Putamen (tissue), 1 donor: ENCODE data around the gene ANO2.

ENCODE experiments used
- DNase-seq: peaks from one replicate; pipeline ENCODE4 v3.0.0-alpha.2; 2016; ENCODE audit warnings: low spot score

Gene ANO2

DNA sequence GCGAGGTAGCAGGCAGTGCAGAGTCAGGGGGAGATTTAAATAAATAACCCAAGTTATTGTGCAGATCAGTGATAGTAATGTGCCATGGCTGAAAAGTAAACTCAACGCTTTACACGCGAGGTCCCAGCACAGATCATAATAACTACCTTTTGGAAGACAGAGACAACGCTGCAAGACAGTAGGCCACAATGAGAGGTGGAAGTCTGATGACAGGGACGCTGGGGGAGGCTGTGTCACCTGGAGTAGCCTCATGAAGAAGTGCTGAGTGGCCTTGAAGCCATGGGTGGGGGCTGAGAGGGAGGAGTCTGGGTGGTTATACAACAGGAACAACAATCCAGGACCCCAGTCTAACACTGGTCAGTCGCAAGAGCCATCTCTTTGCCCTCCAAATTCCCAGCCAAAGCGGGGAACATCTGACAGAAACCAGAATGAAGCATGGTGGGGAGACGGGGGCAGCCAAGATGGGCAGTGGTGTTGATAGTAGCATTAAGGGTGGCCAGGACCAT lies 28.2 kb downstream of the ANO2 start:
- DNase-seq = no peak

DNA sequence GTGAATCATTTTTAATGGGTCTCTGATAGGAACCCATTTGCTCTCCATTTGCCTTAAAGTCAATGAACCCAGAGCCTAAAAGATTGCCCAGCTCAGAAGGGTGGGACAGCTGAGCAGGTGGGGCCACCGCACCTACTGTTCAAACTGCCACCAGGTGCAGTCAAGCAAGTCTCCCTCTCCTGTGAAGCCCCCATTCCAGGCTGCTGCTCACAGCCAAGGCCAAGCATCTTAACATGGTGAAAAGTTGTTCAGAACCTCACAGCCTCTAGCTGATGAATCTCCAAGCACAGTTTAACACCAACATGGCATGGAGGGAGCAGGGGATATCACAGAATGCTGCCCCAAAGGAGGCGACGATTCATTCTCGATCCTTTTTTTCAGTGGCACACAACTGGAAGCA lies 29.5 kb downstream of the ANO2 start:
- DNase-seq = no peak

DNA sequence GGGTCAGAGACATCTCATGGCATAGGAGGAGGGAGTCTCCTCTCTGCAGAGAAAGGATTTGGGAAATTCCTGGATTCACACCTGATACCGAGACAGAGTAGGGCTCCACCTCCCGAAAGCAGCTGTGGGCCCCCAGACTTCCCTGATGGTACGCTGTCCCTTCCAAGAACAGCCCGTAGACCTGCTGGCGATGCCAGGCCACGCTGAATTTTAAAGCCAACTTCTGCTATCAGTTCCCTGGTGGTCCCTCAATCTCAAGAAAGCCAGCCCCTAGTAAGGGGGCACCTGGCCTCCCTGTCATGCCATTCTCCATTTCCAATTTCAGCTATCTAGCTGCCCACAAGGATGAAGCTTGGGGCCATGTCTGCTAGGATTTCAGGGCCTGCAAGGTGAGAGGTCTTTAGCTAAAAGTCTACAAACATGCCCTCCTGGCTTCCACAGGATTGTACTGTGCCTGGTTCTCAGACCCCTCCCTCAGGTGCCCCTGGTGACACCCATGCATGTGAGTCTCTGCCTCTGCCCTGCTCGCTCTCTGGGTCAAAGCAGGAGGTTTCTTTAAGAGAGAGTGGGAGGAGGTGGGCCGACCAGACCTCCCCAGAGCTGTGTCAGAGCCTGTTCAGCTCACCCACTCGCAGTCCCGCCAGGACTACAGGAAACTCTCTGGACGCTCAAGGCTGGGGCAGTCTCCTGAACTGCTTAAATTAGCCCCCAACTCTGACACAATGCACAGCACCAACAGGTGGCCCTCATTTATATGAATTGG lies 30.5 kb downstream of the ANO2 start:
- DNase-seq = no peak

GRCh38 chr12:5913387-5913786 lies 31.7 kb downstream of the ANO2 start:
- DNase-seq = no peak

GRCh38 chr12:5912437-5913334 lies 32.4 kb downstream of the ANO2 start:
- no peak for DNase-seq

DNA sequence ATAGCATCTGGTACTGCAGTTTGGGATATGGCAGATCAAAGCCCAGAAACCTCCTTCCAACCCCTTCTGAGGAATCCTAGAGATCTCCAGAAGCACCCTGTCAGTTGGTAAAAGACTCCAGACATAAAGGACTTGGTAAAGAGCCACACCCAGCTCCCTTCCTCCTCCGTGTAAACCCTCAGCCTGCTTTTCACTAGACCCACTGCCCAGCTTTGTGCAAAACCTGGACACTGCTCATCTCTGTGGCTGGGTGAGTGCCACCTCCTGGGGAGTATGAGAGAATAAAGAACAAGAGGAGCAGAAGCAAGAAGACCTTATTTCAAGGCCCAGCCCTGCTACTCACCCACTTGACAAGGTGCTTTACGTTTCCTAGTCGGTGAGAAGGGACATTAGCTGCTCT lies 33.0 kb downstream of the ANO2 start:
- no peak for DNase-seq

GRCh38 chr12:5910790-5911548 lies 34.1 kb downstream of the ANO2 start:
- DNase-seq = no peak

GRCh38 chr12:5909560-5909959 lies 35.5 kb downstream of the ANO2 start:
- DNase-seq = no peak

- no peak for DNase-seq
Observed at GRCh38 chr12:5908251-5908650, 36.8 kb downstream of the ANO2 start.

DNA sequence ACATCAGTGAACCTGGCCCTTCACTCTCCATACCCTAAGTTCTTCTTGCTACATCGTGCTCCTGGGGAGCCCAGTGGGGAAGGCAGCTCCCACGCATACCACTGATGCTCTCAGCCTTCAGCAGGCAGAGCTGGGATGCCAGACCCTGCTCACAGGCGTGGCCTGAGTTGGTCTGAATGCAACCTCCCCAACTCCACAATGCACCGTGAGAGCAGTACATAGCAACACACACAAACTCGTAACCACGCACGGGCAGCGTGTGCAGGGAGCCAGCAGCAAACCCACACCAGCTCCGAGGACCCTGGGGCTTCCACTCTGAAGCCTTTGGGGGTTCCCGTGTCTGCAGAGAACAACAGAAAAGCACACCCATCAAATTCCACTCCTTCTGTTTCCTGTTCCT lies 37.3 kb downstream of the ANO2 start:
- DNase-seq = no peak

- DNase-seq = no peak
Observed at GRCh38 chr12:5905757-5906156, 39.3 kb downstream of the ANO2 start.

GRCh38 chr12:5904969-5905368 lies 40.1 kb downstream of the ANO2 start:
- no peak for DNase-seq

DNA sequence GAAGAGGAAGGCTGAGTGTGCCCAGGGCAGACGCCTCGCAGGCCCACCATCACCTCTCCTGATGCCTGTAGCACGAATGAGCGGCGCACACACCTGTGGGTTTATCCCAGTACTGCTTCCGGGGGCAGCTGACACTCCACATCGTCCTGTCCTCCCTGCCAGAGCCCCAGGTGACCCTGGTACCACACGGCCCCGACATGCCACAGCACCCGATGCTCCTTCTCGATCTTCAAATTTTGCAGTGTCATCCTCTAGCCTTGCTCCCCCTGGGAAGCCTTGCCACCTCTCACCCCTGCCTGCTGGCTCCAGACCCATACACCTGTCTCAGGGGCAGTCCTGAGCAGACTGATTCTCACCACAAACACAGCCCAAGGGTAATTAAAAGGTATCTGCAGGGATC lies 40.6 kb downstream of the ANO2 start:
- DNase-seq = no peak

GRCh38 chr12:5902736-5903135 lies 42.3 kb downstream of the ANO2 start:
- DNase-seq = no peak

GRCh38 chr12:5901416-5901815 lies 43.6 kb downstream of the ANO2 start:
- no peak for DNase-seq

DNA sequence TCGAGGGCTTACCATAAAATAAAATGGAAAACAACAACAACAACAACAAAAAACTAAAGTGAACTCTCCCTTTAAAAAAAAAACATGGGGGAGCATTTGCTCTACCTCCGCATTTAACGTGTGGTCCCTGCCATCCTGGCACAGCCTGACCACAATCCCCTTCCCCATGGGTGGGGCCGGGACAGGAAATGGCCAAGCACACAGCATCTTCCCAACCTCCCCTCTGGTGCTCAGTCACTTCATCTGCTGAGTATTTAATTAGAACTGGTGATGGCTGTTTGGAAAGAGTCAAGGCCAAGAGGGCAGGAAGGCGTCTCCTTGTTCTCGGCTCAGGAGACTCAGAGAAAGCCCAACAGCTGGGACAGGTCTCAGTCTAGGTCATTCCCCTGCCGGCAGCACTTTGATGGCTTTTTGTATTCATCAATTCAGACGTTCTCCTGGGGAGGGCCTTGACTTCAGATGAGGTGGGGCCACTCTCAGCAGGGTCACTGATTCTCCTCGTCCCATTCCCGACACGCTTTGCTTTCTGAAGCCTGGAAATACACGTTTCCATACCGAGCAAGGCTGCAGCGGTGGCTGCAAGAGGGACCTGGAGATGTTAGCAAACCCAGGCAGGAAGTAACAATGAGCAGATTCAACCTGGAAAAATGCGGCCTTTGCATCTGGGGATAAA lies 44.4 kb downstream of the ANO2 start:
- DNase-seq = no peak

GRCh38 chr12:5900076-5900475 lies 45.0 kb downstream of the ANO2 start:
- DNase-seq = no peak

DNA sequence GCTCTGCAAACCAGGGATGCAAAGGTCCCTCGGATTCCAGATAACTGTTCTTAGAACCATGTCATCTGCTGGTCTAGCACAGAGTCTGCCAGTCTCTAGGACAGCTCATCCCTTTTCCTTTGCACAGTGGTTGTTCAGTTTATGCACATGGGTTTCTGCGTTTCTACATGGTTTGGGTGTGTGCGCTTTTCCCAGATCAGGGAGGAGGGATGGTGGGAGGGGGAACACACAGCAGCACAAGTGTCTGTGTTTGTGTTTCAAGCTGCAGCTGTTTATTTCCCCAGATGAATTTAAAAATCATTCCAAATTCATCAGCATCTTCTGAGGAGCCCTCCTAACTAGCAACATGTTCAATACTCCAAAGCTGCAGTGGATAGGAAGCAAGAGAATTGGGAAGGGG lies 45.4 kb downstream of the ANO2 start:
- no peak for DNase-seq

DNA sequence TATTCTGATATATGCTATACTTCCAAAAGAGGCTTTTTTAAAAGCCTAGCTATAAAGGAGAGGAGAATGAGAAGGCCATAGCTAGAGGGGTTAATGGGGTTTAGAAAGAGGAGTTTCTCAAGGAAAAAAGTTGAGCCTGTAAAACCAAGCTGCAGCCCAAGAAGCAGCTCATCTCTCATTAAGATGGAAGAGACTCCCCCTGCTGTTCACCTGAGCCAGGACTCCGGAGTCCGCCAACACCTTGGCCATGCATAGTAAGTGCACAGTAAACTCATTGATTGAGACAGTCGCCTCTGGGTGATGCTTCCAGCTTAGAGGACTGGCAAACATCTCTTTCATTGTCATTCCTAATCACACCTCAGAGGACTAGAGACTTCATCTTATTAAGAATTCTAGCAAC lies 46.2 kb downstream of the ANO2 start:
- no peak for DNase-seq

DNA sequence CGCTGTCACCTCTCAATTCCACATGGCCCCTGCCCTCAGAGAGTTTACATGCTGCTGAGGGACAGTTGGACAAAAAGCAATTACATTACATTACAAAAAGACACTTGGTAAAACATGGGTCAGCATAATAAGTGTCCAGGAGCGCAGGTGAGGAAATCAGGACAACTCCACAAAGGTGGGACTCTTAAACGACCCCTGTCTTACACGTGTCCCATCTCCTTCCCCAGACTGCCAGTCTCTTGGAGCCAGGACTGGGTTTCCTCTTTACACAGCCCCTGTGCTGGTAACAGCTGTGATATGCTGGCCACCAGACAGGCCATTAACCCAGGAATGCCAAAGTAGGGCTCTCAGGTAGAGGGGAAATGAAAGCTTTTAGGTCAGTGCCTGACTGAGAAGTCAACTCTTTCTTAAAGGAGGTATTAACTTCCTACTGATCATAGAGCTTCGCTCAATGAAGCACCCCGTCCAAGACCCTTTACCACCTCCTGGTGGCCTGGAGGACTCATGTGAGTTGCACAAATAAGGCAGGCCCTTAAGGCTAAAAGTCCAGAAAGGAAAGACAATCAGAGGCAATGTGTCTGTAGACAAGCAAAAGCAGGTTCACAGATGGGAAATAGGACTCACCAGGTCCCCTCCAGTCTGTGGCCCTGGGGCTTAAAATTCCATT lies 55.5 kb downstream of the ANO2 start:
- no peak for DNase-seq

GRCh38 chr12:5888816-5889315 lies 56.2 kb downstream of the ANO2 start:
- DNase-seq = no peak
